ENCODE results near the gene MAPK12. TPM values are rescaled to one million over a fixed set of nuclear protein-coding genes. Genes with fewer than 3 reads are reported as not detected.
A peak's percentile ranks its signal among the peaks of the same experiment; 100 is the strongest.

Gene MAPK12
- total and polyA plus RNA-seq, 2 of the 4 experiments (the other 2 are of a cell fraction), result 41.0 to 56.3 TPM

GRCh38 chr22:50252082-50253045 lies 9.1 kb downstream of the MAPK12 start:
- Histone ChIP-seq H3K18ac (ENCODE audit: low read depth, low read length) (no peak overlapping the region), H3K9me1 (ENCODE audit: insufficient read depth, low read length) (0 out of 2 replicates have a peak, but pooled peaks cover 3% of the 10 kb centered on the region), H3K14ac (replicated peaks; ENCODE audit: low read depth, low read length) (no peak overlapping the region), H2BK20ac (ENCODE audit: low read depth, low read length) (no peak overlapping the region), H3K9ac (ENCODE audit: low read depth, low read length) (no peak overlapping the region), H4K5ac (ENCODE audit: low read depth, low read length) (no peak overlapping the region), H3K79me1 (ENCODE audit: low read depth in 1 of 2, low read length in 2 of 2) (peaks cover 9 to 27% of the 10 kb centered on the region in 2 experiments; a peak in 3 of 4 replicates), H3K36me3 (ENCODE audit: control insufficient read depth, insufficient read depth, low read length) (peaks cover 40% of the 10 kb centered on the region), H3K4me2 (ENCODE audit: low read depth, low read length) (no peak overlapping the region), H4K91ac (ENCODE audit: insufficient read depth, low read depth, low read length) (no peak overlapping the region), H3K4me1 (ENCODE audit: control insufficient read depth, insufficient read depth, low read length) (peaks cover 12% of the 10 kb centered on the region), H2AK9ac (replicated peaks; ENCODE audit: low read depth, low read length, poor library complexity) (peak overlapping the region; percentile 94), H3K27ac (ENCODE audit: insufficient read depth, low read length) (no peak overlapping the region), H4K8ac (ENCODE audit: low read depth in 2 of 2, low read length in 2 of 2) (no peak overlapping the region; a peak in 1 of 4 replicates), H2BK15ac (ENCODE audit: low read depth, low read length) (no peak overlapping the region), H3K4ac (ENCODE audit: low read depth, low read length) (no peak overlapping the region), H4K20me1 (ENCODE audit: insufficient read depth, low read length) (peaks cover 19% of the 10 kb centered on the region), H3K23ac (ENCODE audit: low read depth, low read length) (no peak overlapping the region), H2AFZ (replicated peaks; ENCODE audit: low read length, poor library complexity) (peak overlapping the region; percentile 26), H3K9me3 (ENCODE audit: control insufficient read depth, insufficient read depth, low read length) (no peaks in the 10 kb centered on the region), H2AK5ac (ENCODE audit: low read depth, low read length) (peak overlapping the region; percentile 61; the same call in 1 of the 2 replicates), H3K27me3 (ENCODE audit: control insufficient read depth, insufficient read depth, low read length) (no peaks in the 10 kb centered on the region), H2BK120ac (ENCODE audit: low read depth, low read length) (no peak overlapping the region), H3K4me3 (ENCODE audit: insufficient read depth, low read depth, low read length) (no peak overlapping the region), H2BK5ac (ENCODE audit: low read depth, low read length, poor library complexity, severe bottlenecking) (no peak overlapping the region), H3K56ac (ENCODE audit: extremely low read depth, insufficient read depth, low read length) (no peak overlapping the region)
- intact Hi-C loops (cut with micrococcal nuclease) (loop anchor here (1.0 to 2.0 kb wide), 2 partner anchors 74 to 90 kb away; partner anchors contain the start of gene DENND6B), in situ Hi-C loops (cut with MboI; ENCODE audit: low sequenced_read_pairs) (loop anchor here (5.0 kb wide), 1 partner anchor 75 kb away; the partner anchor contains the start of gene DENND6B), dilution Hi-C loops (cut with HindIII; ENCODE audit: low sequenced_read_pairs, unreplicated experiment) (no loop called here)
- DNase-seq (peak; percentile 52), ATAC-seq (ENCODE audit: low read depth) (peak; percentile 57)
- ChIA-PET POLR2A (ENCODE audit: unreplicated experiment) (no interaction called here), CTCF (interaction anchor here (0.8 kb wide), 1 partner anchor 114 kb away, joined by 3 read pairs; no protein-coding TSS in a partner anchor)
- BruUV-seq (replicated peaks), result no TSS peak
- 69% methylated on average over 4 of the region's 25 CpGs; no CpG with 5 or more reads in 1 of the 2 experiments for WGBS, 2 experiments (ENCODE audit: extremely low coverage in 2 of 2, insufficient read length in 1 of 2)
- TF ChIP-seq RFX5 (IDR thresholded peaks at IDR 0.05; ENCODE audit: low read depth, low read length) (no peak), FOS (IDR thresholded peaks at IDR 0.05; ENCODE audit: low read depth, low read length) (no peak), ELK1 (IDR thresholded peaks at IDR 0.05; ENCODE audit: borderline replicate concordance, low read depth, low read length) (no peak), MXI1 (IDR thresholded peaks at IDR 0.05; ENCODE audit: borderline replicate concordance, low read depth, low read length) (no peak), SMC3 (IDR thresholded peaks at IDR 0.05; ENCODE audit: low read depth, low read length) (peak; percentile 60), CEBPB (IDR thresholded peaks at IDR 0.05; ENCODE audit: low read depth, low read length) (no peak), USF2 (IDR thresholded peaks at IDR 0.05; ENCODE audit: low read depth, low read length) (no peak), CHD1 (IDR thresholded peaks at IDR 0.05; ENCODE audit: low read depth, low read length) (no peak), NFE2L2 (IDR thresholded peaks at IDR 0.05; ENCODE audit: low read depth, low read length) (no peak), MAFK (IDR thresholded peaks at IDR 0.05; ENCODE audit: low read depth, low read length) (no peak), MAZ (IDR thresholded peaks at IDR 0.05; ENCODE audit: borderline replicate concordance, low read depth, low read length) (peak; percentile 17; the same call in 1 of the 2 replicates), POLR2A (IDR thresholded peaks at IDR 0.05; ENCODE audit: low read depth, low read length) (no peak), BHLHE40 (IDR thresholded peaks at IDR 0.05; ENCODE audit: low read depth, low read length) (no peak), RCOR1 (IDR thresholded peaks at IDR 0.05; ENCODE audit: insufficient replicate concordance, low read length) (no peak), RAD21 (IDR thresholded peaks at IDR 0.05; ENCODE audit: low read length) (peak; percentile 76)
